Activated naive CD4-positive, alpha-beta T cell treated with anti-CD3 and anti-CD28 coated beads, Interleukin-2, amount 50 U/mL, for 72 hours (primary cell): Measurements from ENCODE around the gene KAT2A. TPM values are rescaled to one million over a fixed set of nuclear protein-coding genes. Genes with fewer than 3 reads are reported as not detected.
"Not testable (repeated sequence)": the region's sequence is repeated elsewhere in the genome, so short reads cannot be mapped to it uniquely, and the experiment has no call there.

Experiments used
- ATAC-seq, 2 donors: fragments of 150-1000 bp; cut with Tn5 transposase; 2 replicates each; pipeline ENCODE4 v1.10.0; 2021; ENCODE audit warnings: mild to moderate bottlenecking in 2 of 2, moderate library complexity in 2 of 2
- DNase-seq, 2 donors: peaks; one replicate each; pipeline ENCODE4 v3.0.0; 2021 to 2022; ENCODE audit warnings: low spot score in 2 of 2
- H3K27ac Mint-ChIP-seq, 2 donors: one replicate each; pipeline ENCODE4 v1.8.0; 2022; ENCODE audit warnings: mild to moderate bottlenecking in 2 of 2, mixed read lengths in 2 of 2
- H3K36me3 Mint-ChIP-seq, 2 donors: one replicate each; pipeline ENCODE4 v1.8.0; 2022; ENCODE audit warnings: mixed read lengths in 2 of 2
- H3K9me3 Mint-ChIP-seq, 2 donors: one replicate each; pipeline ENCODE4 v1.8.0; 2022; ENCODE audit warnings: mixed read lengths in 2 of 2
- total RNA-seq, 2 donors: library from RNA; stranded (reverse); gene quantifications; one replicate each; pipeline ENCODE4 v1.2.3, GENCODE V29; 2022

KAT2A gene
- total RNA-seq, result 10 to 100 TPM; 47.4 to 69.6 TPM

DNA sequence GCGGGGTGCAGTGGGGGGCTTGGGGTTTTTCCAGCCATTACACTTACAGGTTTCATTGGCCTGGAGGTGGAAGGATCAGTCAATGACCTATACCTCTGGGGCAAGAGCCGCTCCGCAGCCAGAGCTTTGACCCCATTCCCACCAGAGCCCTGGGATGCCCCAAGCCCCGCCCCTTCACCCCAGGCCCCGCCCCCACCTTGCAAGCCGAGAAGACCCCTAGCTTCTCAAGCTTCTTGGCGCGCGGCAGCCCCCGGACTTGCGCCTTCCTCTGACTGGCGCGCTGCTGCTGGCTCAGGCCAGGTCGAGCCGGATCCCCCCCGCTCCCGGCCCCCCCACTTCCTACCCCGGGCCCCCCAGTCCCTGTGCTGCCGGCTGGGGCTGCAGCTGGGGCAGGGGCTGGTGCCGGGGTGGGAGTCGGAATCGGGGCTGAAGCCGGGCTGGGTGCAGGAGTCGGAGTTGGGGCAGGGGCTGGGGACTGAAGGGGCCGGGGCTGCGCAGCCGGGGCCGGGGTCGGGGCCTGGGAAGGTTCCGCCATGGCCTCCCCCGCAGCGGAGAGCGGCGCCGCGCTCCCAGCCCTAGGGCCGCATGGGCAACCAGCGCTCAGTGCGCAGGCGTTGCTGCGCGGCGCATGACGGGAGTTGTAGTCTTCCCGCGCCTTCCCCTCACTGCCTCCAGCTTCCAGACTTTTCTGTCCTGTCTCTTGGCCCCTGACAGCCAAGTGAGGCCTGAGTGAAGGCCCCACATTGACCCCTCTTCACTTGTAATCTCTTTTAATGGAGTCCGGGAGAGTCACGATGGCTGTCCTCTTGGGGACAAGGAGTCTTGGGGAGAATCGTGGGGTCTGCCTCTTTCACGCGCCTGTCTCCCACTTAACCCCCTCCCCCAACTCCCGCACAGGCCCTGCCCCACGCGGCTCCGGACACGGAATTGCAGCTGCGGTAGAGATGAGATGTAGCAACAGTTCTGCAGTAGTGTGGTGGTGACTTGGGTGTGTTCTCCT, at the start of gene KAT2A:
KAT2A (minus strand) TSS at position 598 of the 1,000 bp plus-strand sequence; CDS start at position 535, 63 bp downstream.
- ATAC-seq (peak; percentile 93 to 96), DNase-seq (peak; percentile 78 to 80)
- peak within 1 kb of the TSS; percentile 91 to 92 for H3K27ac Mint-ChIP-seq
- no peaks in the 10 kb centered on the region for H3K9me3 Mint-ChIP-seq
- H3K36me3 Mint-ChIP-seq, result peaks cover 6 to 8% of the 10 kb centered on the region in 2 donors

DNA sequence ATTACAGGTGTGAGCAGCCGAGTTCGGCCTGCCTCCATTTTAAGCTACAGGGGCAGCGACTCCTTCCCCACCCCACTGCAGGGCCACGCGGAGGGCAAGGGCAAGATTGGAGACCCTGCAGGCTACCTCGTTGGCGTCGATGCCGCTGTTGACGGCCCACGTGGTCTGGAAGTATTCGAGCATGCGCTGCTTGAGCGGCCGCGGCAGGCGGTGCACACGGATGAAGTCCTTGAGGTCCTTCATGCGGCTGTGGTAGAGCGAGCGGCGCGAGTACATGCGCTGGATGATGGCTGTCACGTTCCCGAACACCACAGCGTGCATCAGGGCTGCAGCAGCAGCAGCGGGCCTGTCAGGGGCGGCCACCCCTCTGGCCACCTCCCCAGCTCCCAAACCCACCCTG, 48.2 kb upstream of the KAT2A start:
- Mint-ChIP-seq H3K9me3 (no peaks in the 10 kb centered on the region), H3K36me3 (no peaks in the 10 kb centered on the region), H3K27ac (no peak overlapping the region)
- ATAC-seq (no peak), DNase-seq (no peak)

DNA sequence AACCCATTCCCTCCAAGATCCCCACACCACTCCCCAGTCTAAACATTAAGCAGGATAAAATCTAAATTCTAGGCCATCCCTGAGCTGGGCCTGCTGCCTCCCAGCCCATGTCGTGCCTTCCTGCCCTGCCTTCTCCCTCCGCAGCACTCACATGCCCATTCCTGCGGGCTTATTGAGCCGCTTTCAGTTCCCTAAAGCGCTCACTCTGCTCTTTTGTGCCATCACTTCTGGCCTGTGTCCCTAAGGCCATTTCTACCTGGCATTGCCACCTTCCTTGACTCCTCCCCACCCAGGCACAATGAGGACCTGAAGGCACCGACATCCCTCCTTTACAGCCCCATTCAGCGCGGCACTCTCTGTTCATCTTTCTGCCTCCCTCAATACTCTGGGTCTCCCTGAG, 46.6 kb upstream of the KAT2A start:
- DNase-seq, result no peak
- H3K27ac Mint-ChIP-seq, result no peak overlapping the region
- H3K36me3 Mint-ChIP-seq, result no peaks in the 10 kb centered on the region
- H3K9me3 Mint-ChIP-seq, result no peaks in the 10 kb centered on the region
- ATAC-seq, result no peak

DNA sequence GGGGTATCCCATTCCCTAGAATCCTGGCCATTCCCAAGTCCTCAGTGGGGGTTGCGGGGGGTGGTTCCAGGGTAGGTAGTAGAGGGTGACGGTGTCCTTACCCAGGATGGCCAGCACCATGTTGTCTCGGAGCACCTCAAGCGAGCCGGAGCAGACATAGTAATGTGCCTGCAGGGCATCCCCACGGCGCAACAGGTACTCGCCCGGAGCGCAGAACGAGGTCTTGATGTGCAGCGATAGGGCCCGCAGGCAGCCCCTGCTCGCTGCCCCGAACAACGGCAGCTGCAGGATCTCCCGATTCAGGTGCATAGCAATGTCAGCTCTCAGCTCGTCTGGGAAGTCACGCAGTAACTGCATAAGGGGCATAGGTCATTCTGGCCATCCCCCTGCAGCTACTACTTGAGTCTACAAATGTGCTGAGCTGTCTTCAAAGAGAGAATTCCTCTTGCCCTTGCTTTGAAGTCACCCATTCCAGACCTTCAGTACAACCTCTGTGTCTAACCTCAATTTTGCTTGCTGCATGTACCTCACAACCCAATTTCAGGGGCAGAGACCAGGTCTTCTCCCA, 45.1 kb upstream of the KAT2A start:
- H3K27ac Mint-ChIP-seq, result no peak overlapping the region
- H3K36me3 Mint-ChIP-seq, result no peaks in the 10 kb centered on the region
- DNase-seq (no peak), ATAC-seq (no peak)
- H3K9me3 Mint-ChIP-seq, result no peaks in the 10 kb centered on the region

DNA sequence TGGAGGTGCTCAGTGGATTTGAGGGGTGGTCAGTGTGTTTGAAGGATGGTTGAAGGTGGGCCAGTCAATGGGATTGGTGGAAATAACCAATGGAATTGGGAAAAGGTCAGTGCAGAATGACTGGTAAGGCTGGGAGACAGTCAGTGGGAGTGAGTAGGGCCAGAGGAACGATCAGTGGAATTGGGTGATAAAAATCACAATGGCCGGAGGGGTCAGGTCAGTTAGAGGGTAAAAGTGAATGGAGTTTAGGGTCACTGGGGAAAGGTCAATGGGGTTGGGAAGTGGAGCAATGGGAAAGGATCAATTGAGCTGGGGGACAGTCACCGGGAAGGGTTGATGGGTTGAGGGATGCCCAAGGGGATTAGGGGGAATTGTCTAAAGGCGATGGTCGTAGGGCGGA, 44.6 kb upstream of the KAT2A start:
- Mint-ChIP-seq H3K36me3 (no peaks in the 10 kb centered on the region), H3K27ac (peak overlapping the region in 1 of 2 donors; percentile 1), H3K9me3 (no peaks in the 10 kb centered on the region)
- DNase-seq, result no peak
- ATAC-seq, result no peak

DNA sequence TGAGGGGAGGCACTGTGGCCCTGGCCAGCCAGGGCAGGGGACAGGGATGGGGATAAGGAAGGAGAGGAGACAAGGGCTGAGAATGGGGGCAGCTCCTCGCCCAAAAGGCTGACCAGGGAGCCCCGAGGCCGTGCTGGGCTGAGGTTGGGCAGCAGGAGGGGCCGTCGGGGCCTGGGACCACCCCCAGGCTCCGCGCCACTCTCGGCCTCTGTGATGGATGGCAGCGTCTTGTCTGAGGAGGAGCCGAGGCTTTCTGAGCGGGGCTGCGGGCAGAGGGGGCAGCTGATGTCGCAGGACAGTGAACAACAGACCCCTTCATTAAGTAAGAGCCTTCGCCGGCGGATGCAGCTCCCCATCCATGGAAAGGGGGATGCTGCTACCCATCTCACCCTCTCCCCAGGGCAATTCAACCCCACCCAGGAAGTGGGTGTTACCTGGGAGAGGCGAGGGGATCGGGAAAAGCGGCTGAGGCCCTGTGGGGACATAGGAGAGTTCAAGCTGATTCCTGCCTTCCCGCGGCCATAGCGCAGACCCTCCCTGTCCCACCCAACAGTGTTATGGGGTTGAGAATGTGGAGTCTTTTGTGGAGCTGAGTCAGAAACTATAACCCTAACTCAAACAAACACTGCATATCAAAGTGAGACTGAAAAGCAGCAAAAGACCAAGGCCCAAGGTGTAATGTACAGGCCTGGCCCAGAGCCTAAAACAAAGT, 42.7 kb upstream of the KAT2A start:
- no peaks in the 10 kb centered on the region for H3K9me3 Mint-ChIP-seq
- H3K27ac Mint-ChIP-seq, result peak overlapping the region in 1 of 2 donors; percentile 22
- no peaks in the 10 kb centered on the region for H3K36me3 Mint-ChIP-seq
- DNase-seq (no peak), ATAC-seq (no peak)

DNA sequence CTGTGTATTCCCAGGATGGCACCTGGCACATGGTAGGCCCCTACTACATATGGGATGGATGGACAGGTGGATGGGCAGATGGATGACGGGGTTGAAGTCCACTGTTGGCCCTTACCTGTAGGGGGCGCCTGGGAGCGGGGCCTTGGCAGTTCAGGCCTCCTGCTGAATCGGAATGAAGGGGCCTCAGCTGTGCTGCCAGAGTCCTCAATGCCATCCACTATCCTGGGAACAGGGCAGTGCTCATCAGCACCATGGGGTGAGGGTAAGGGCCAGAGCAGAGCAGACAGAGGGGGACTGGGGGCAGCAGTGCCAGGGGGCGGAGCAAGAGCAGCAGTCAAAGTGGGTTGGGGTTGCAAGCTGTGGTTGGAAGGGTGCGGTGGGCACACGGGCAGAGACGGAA, 41.9 kb upstream of the KAT2A start:
- Mint-ChIP-seq H3K27ac (peak overlapping the region in 1 of 2 donors; percentile 22), H3K9me3 (no peaks in the 10 kb centered on the region), H3K36me3 (no peaks in the 10 kb centered on the region)
- DNase-seq, result peak in 1 of 2 donors; percentile 80
- peak; percentile 43 to 63 for ATAC-seq

DNA sequence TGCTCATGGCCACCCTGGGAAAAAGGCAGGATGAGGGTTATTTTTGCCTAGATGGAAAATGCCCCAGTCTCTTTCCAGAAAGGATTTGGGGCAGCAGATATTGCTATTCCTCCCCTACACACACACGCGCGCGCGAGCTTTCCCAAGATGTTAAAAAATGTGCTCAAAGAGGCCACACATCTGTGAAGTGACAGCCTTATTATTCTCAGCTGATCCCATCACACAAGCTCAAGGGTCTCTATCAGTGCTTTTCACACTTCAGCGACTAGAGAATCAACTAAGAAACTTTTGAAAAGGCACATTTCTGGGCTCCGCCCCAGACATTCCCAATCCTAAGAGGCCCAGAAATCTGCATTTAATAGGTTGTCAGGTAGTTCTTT, 39.4 kb upstream of the KAT2A start:
- Mint-ChIP-seq H3K36me3 (no peaks in the 10 kb centered on the region), H3K27ac (no peak overlapping the region)
- no peak for ATAC-seq

DNA sequence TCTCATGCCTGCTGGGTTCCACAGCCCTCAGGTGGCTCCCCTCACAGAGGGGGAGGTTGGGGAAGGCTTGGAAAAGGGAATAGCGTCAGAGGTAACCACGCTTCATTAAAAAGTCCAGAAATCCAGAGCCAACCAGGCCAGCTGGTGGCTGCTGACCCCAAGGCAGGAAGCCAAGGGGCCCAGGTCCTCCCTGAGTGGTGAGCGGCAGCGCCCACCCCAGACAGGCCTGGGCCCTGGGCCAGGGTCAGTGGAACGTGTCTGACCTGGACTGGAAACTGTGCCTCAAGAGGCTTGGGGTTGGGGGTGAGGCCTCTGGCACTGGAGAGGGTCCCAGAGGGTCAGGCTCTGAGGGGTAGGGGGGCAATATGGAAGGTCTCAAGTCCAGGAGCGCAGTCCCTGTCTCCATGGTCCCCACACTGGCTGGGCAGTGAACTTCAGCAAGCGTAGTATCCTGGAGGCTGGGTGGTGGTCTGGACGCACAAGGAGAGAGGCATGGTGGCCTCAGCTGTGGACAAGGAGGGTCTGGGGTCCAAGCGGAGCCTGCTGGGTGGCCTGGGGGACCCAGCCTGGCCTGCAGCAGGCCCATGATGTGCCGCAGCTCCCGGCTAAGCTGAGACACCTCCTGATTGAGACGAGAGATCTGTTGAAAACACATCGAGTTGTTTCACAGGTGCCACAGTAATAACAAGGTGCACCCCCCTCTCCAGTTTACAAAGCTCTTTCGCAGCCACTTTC, 38.8 kb upstream of the KAT2A start:
- ATAC-seq (no peak), DNase-seq (no peak)
- Mint-ChIP-seq H3K27ac (no peak overlapping the region), H3K36me3 (no peaks in the 10 kb centered on the region), H3K9me3 (no peaks in the 10 kb centered on the region)

More for the DNA sequence above, 39.4 kb upstream of the KAT2A start:
- DNase-seq, result no peak
- H3K9me3 Mint-ChIP-seq, result no peaks in the 10 kb centered on the region

DNA sequence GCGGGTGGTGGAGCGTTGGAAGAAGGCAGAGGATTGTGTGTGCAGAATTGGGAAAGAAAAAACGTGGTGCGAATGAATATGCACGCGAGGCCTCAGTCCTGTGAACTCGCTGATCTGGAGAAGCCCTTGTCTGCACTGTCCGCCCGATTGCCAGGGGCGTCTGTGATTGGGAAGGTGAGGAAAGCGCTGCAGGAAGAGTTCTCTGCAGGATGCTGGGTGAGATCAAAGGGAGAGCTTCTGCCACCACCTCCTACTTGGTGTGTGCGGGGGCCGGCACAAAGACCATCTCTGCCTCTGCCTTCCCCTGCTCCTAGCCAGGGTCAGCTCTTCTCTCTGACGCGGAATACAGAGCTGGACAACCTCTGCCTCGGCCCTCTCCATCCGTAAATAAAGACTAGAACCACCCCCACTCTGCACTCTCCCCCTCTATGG, 34.5 kb upstream of the KAT2A start:
- peaks cover 7 to 12% of the 10 kb centered on the region in 2 donors for H3K36me3 Mint-ChIP-seq
- H3K27ac Mint-ChIP-seq, result peak overlapping the region; percentile 14 to 93
- ATAC-seq (no peak), DNase-seq (no peak)
- no peaks in the 10 kb centered on the region for H3K9me3 Mint-ChIP-seq

DNA sequence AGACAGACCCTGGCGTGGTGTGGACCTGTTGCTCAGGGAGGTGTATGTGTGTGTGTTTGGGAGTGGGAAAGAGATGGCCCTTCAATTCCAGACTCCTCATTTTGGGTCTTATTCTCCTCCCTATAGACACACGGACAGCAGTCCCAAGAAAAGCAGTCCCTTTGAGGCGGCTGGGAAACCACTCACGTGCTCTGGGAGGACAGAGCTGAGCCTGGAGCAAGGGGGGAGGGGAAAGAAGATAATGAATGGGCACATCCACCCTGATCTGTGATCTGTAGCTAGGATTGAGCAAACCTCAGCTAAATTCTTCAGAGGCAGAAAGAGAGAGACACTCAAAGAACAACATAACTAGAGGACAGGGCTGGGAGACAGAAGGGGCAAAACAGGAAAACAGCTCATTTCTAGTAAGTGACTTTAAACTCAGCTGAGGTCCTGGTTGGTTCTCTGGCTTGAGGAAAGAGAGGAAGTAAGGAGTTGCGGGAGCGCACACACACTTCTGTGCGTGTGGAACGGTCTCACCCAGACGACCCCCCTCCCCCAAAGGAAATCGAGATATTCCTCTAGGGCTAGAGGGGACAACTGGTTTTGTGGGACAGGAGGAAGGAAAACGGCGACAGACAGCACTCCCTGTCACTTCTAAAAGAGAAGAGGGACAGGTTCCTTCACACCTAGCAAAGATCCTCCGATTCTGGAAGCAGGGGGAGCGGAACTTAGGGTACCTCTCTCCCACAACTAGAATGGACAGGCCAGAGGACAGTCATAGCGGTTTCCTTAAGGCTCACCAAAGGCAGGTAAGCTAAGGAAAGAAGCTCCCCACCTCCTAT, 33.0 kb upstream of the KAT2A start:
- DNase-seq (no peak), ATAC-seq (no peak)
- peak overlapping the region; percentile 93 for H3K27ac Mint-ChIP-seq

DNA sequence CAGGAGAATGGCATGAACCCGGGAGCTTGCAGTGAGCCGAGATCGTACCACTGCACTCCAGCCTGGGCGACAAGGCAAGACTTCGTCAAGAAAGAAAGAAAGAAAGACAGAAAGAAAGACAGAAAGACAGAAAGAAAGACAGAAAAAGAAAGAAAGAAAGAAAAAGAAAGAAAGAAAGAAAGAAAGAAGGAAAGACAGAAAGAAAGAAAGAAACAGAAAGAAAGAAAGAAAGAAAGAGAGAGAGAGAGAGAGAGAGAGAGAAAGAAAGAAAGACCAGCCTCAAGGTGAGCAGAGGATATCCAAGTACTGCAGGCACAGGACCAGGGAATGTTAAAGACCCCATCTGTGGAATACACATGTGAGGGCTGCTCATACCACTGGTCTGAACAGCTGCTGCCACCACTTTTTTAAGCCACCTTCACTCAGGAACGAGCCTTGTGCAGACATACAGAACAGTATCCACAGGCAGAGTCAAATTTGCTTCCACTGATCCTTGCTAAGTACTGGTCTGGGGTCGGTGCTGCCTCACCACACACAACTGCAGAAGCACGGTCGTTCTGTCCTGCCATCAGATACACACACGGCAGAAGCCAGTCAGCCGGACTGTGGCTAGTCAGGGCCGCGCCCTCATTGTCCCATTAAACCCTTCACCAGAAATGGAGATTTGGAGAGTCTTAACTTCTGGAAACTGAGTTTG, 25.9 kb upstream of the KAT2A start:
- DNase-seq, result no peak
- no peak for ATAC-seq
- Mint-ChIP-seq H3K9me3 (no peaks in the 10 kb centered on the region), H3K27ac (peak overlapping the region; percentile 33 to 34), H3K36me3 (no peaks in the 10 kb centered on the region)

More for the DNA sequence above, 33.0 kb upstream of the KAT2A start:
- peaks cover 7 to 12% of the 10 kb centered on the region in 2 donors for H3K36me3 Mint-ChIP-seq
- no peaks in the 10 kb centered on the region for H3K9me3 Mint-ChIP-seq

DNA sequence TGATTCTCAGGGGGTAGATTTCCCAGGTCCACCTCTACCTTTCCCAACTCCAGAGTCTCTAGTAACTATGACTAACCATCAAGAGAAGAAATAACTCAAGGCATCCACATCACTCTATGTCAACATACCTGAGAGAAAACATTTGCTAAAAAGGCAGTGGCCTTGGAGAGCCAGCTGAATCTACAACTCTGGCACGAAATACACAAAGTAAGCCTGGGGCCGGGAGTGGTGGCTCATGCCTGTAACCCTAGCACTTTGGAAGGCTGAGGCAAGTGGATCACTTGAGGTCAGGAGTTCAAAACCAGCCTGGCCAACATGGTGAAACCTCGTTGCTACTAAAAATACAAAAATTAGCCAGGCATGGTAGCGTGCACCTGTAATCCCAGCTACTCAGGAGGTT, 22.0 kb upstream of the KAT2A start:
- ATAC-seq, H3K9me3 Mint-ChIP-seq, H3K36me3 Mint-ChIP-seq, DNase-seq: not testable (repeated sequence)
- H3K27ac Mint-ChIP-seq, result peak overlapping the region in 1 of 2 donors; percentile 58

DNA sequence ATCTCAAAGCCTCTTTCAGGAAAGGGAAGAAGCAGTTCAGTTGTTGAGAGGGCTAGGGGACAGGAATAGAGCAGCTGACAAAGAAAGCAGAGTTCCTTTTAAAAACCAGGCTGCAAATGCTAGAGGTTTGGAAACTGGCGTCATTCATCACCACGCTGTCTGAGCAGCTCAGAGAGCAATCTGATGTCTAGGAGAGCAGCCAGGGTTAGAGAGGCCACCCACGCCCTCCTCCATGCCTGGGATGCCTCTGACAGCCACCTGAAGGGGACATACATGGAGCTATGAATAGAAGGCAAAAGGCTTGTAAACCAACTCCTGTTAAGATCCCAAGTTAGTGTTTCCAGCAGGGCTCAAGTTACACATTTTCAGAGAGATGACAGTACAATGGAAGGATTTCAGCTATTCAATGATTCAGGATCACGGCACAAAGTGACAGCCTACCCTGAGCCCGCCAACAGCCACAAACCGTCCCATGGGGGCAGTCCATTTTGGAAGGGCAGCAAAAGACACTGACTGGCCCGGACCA, 21.3 kb upstream of the KAT2A start:
- DNase-seq, result no peak
- Mint-ChIP-seq H3K9me3 (no peaks in the 10 kb centered on the region), H3K36me3 (peaks cover 0 to 9% of the 10 kb centered on the region in 2 donors), H3K27ac (peak overlapping the region in 1 of 2 donors; percentile 58)
- no peak for ATAC-seq

DNA sequence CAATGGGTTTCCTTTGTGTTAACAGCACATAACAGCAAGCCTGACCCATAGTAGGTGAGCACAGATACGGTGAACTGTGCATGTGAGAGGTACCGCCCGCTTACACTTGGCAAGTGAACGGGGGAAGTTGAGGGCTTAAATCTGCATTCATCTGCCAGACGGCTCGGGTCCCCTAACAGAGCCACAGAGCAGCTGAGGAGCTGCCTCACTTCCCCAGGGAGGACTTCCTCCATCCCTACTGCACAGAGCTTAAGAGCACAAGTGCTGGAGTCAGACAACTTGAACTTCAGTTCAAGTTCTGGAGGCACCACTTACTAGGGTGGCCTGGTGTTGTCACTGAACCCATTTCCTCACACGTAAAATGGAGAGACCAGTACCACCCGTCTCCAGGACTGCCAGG, 20.2 kb upstream of the KAT2A start:
- Mint-ChIP-seq H3K36me3 (peaks cover 0 to 9% of the 10 kb centered on the region in 2 donors), H3K27ac (peak overlapping the region in 1 of 2 donors; percentile 22), H3K9me3 (no peaks in the 10 kb centered on the region)
- ATAC-seq, result no peak
- no peak for DNase-seq
